IPS DF 4.7 (cell line): ENCODE results near the gene NAP1L4.
"Not testable (repeated sequence)": the region's sequence is repeated elsewhere in the genome, so short reads cannot be mapped to it uniquely, and the experiment has no call there.

Experiments
- DNase-seq: peaks from one replicate; pipeline ENCODE4 v3.0.0-alpha.2; 2013; ENCODE audit warnings: low spot score; ENCODE audit errors: extremely low read depth

NAP1L4 gene

DNA sequence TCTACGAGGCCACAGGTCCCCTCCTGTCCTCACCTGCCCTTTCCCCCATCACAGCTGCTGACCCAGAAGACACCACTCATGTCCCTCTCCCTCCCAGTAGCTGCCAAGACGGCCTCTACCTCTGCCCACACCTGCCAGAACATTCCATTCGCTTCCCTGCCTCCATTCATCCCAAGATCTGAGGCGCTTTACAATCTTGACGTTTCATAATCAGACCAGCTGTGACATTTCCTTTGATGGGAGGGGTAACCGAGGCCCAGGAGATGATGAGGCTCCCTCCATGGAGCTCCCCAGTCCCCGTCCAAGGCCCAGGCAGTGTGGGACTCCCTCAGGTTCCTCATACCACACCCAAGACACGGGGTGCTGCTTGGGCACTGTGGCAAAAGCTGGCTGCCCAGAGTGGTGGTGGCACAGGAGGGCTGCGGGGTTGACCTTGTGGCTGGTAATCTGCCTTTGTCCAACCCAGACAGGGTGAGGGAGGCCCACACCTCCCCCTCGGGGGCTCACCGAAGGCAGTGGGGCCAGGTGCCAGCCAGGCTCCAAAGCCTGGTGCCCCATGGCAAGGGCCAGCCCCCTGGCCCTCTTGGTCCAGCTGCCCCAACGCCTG is 80.2 kb downstream of the NAP1L4 start:
- DNase-seq = no peak

DNA sequence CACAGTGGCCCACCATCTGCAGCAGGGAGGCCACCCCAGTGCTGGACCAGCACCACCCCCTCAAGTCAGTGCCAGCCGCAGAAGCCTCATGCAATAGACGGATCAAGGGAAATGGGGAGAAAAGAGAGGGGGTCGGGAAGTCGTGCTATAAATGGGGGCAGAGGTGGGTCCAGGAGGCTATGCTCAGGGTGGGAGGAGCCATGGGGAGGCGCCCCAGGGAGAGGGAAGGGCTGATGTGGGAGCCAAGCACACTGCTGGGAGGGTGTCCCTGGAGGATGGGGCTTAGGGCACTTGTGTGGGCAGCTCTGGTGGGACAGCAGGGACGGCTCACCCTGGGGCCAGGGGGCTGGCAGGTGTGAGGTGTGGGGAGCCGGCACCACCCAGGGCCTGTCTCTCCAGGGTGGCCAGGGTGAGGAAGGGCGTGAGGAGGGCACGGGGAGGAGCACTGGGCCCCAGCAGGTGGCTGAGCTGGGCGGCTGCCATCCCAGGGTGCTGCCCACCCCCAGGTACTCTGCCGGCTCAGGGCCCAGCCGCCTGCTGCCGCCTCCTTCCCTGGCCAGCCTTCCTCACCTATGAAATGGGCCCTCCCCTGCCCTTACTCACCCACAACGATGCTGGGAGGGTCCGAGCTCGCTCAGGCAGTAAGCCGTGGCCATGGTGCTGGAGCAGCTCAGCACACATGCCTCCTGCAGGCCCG is 80.9 kb downstream of the NAP1L4 start:
- no peak for DNase-seq

DNA sequence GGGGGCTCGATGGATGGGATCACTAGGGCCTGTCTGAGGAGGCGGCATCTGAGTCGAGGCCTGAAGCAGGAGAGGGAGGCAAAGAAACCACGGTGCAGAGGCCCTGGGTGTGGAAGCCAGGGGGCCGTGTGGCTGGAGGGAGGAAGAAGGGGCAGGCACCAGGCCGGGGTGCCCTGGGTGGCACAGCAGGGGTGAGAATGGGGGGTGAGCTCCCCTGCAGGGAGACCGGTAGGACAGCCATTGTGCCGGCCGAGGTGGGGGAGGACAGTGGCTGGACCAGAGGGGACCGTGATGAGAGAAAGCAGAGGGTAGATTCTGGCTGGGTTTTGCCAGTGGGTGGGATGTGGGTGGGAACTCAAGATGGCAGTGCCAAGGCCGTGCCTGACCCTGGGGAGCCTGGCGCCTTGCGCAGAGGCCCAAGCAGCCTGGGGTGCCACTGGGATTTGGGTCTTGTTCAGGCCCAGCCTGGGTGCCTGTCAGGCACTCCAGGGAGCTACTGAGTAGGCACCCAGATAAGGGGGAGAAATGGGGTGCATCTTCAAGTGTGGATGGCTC is 81.7 kb downstream of the NAP1L4 start:
- DNase-seq = no peak

DNA sequence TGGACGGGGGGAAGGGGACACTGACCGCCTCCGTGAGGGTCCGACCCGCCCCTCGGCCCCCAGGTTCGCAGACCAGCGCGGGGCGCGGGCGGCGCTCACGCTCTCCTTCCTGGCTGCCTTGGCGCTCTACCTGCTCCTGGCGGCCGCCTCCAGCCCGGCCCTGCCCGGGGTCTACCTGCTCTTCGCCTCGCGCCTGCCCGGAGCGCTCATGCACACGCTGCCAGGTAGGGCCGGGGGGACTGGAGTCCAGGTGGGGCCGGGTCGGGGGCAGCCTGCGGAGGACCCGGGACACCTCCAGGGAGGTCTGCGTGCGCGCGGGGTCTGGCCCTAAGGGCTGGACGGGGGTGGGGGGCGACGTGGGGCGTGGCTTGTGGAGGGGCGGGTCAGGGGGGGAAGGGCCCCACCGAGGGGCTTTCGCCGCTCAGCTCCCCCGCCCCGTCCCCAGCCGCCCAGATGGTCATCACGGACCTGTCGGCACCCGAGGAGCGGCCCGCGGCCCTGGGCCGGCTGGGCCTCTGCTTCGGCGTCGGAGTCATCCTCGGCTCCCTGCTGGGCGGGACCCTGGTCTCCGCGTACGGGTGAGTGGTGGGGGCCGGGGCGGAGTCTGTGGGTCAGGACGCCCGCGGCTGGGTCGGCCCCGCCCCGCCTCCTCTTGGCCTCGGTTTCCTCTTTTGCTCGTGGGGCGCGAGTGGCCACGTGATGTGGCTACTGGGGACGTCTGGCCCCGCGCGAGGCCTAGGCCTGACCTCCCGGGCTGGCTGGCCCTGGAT is 82.8 kb downstream of the NAP1L4 start:
- DNase-seq = no peak

DNA sequence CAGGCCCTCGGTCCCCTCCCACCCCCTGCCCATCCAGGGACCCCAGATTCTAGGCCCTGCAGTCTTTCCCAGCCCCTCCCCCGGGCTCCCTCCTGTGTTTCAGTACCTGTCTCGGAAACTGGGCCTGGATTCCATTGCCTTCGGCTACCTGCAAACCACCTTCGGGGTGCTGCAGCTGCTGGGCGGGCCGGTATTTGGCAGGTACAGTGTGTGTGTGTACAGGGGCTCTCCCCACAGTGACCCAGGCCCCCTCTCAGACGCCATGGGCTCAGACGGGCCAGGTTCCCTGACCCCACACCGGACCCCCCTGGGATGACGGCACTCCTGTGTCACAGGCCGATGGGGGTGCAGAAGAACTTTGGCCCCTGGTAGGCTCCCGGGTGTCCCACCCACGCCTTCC is 84.0 kb downstream of the NAP1L4 start:
- DNase-seq = no peak

DNA sequence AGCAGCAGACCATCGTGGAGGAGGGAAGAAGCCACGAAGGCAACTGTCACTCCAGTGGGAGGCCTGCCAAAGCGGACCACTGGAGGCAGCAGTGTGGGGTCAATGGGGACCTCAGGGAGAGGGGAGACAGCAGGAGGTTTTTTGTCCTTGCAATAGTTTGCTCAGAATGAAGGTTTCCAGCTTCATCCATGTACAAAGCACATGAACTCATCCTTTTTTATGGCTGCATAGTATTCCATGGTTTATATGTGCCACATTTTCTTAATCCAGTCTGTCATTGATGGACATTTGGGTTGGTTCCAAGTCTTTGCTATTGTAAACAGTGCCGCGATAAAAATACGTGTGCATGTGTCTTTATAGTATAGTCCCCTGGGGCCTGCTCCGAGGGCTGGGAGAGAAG is 86.8 kb downstream of the NAP1L4 start:
- not testable (repeated sequence) for DNase-seq

DNA sequence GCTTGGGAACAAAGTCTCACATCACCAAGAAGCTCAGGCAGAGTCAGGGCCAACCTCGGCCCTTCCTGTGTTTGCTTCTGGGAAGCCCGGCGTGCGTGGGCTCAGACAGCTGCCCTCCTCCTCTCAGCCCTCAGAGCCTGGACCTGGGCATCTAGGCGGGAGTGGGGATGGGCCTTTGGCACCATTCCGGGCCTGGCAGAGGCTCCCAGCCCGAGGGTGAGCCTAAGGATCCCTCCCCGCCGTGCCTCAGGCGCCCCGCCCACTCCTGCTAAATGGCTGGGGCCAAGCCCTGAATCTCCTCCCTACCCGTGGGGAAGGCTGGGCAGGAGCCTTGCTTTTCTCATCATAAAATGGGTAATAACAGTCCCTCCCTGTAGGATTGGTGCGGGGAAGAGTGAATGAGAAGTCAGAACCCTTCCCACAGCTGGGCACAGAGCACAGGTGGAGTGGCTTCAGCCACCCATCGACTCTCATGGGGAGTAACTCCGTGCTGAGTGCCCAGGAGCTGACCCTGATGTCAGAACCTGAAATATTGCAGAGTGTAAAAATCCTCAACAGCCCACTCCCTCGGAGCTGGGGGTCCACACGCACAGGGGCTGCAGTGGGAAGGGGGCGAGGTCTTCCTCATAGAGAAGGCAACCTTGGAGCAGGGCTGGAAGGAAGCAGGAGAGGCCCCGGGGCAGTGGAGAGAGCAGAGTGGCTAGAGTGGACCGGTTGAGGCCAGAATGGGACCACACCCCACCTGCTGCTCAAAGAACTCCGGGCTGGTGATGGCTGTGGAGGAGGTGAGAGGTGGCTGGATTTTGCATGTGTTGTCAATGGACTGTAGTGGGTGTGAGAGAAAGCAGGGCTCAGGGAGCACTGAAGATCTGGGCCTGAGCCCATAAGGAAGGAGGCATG is 87.7 kb downstream of the NAP1L4 start:
- no peak for DNase-seq

DNA sequence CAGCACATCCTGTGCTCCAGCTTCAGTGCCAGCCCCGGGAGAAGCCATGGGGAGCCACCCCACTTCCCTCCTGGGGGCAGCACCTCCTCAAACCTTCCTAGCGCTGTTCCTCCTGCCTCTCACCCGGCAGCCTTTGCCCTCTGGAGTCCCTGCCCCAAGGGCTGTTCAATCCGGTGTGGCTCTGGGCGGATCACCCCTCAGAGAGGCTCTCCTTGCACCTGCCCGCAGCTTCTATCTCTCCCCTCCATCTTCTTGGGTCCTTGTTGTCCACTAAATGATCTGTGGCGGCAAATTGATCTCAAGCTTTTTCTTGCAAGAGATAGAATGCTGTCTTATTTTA is 88.5 kb downstream of the NAP1L4 start:
- no peak for DNase-seq

DNA sequence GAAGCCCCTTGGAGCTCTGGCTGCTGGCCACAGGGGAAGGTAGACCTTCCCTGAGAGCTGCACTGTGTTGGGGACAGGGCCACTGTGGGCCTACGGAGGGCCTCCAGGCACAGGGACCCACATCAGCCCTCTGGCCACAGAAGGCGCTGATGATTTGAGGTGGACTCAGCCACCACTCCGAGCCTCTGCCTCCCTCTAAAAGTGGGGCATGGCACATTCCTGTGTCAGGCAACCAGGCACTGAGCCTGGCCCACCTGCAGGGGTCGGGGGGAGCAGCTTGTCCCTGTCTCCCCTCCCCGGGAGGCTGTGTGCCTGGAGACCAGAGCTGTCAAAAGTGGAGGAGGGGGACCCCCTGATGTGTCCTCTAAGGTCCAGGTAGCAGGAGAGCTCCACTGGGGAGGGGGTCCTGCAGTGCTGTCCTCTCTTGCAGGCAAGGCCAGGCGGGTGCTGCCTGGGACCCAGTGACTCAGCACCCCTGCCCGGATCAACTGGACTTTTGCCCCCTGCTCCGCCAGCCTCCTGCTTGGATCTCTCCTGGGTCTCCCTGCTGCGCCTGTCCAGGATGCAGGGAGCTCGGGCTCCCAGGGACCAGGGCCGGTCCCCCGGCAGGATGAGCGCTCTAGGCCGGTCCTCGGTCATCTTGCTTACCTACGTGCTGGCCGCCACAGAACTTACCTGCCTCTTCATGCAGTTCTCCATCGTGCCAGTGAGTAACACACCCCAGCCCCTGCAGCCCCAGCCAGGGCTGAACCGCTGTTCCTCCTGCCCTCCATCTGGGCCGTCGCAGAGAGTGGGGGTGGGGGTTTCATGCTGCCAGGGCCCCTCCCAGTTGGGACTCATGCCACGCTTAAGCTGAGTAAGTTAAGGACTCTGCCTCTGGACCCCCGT is 89.1 kb downstream of the NAP1L4 start:
- no peak for DNase-seq

DNA sequence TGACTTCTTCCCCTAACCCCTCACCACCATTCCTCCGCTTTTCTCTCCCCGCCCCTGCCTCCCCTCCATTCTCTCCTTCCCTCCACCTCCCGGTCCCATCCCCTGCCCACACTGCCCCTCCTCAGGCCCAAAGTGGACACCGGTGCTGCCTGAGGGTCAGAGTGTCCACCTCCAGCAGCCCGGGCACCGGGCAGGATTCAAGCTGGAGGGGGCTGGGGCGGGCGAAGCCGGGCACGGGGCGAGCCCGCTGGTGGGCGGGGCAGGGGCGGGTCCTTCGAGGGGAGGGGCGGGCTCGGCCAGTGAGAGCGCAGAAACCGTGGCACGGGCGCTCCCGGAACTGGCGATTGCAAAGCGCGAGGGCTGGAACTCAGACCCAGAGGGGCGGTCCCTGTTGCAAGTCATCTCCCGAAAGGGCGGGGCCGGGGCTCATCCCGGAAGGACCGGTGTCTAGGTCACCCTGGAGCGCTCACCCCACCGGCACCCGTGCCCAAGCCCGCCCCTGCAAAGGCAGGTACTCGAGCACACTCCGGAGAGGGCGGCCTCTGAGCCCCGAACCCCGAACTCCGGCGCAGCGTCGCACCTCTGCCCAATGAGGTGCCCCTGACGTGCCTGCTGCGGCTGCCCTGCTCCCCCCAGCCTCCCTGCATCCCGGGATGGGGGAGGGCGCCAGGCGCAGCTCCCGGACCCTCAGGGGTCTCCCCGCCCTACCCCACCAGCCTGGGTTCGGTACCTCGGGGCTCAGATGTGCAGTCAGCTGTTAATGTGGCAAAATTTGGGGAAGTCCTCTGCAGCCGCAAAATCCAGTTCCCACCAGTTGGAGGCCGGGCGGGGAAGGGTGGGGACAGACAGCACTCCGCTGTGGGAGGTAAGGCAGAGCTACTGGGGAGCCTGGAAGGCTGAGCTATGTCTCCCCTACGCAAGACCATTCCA is 90.0 kb downstream of the NAP1L4 start:
- DNase-seq = no peak

DNA sequence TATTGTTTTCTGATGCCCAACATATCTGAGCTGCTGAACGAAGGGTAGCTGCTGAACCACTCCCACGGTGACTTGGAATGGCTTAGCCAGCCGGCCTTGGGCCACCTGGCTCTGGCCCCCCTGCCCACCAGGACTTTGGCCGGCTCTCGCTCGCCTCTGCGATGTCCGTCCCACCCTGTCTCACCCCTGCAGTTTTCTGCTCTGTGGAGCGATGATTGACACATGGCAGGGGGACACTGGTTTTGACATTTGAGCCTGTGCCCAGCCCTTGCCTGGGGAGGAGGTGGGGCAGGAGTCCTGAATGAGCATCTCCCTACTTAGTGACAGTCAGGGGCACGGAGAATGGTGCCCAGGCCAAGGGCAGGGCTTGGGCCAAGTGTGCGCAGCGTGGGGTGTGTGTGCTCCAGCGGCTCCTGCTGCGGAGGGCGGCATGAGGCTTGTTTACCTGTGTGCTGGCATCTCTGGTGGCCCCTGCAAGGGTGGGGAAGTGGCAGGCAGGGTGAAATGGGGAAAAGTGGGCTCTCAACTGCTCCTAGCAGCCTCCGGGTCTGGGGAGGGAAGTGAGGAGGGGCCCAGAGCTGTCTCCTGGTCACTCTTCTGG is 90.8 kb downstream of the NAP1L4 start:
- no peak for DNase-seq

DNA sequence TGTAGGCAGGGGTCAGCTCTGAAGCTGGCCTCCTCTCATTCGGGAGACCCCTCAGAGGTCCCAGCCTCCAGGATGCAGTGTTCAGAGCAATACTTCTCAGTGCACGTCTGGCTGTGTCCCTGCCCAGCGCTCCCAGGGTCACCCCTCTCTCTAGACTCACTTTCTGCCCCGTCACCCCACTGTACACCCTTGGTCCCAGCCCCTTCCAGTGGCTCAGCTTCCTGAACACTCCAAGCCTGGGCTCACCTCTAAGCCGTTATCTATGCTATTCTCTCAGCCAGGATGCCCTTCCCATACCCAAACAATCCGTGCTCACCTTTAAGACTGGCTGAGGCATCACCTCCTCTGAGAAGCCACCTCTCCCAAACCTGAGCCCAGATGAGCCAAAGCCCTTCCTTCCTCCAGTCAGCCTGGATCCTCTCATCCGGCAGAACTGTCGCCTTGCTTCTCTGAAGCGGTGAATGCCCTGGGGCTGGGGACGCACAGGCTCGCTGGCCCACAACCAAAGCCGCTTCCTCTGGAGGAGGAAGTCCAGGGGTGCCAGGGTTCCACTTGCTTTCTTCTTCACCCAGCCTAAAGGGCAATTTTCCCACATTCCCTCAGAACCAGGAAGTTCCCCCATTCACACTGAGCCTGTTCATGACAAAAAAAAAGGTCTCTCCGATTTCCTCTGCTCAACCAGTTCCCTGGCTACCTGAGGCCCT is 92.9 kb downstream of the NAP1L4 start:
- no peak for DNase-seq

DNA sequence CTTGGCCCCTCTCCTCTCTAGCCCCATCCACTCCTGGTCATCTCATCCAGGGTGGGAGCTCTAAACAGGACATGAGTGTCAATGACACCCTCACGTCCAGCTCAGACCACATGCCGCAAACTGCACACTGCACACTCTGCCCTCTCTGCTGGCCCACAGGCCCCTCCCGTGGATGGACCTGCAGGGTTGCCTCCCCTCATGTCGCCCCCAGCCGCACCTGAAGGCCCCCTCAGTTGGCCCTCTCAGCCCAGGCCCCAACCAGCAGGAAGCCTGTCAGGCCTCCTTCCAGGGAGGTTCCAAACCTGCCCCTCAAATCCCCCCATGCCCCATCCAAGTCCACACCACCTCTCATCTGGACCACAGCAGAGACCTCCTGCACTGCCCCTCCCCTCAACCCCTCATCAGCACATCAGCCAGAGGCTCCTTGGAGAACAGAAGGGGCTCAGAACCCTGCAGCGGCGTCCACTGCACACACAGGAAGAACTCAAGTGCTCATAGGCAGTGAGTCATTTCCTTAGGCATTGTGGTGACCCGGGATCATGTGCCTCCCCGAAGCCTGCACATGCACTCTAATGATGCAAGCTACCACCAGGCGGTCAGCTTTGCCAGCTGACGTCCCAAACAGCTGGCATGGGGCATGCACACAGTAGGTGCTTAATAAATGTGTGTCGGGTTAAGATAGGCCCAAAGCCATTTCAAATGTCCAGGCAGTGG is 93.6 kb downstream of the NAP1L4 start:
- DNase-seq = no peak

DNA sequence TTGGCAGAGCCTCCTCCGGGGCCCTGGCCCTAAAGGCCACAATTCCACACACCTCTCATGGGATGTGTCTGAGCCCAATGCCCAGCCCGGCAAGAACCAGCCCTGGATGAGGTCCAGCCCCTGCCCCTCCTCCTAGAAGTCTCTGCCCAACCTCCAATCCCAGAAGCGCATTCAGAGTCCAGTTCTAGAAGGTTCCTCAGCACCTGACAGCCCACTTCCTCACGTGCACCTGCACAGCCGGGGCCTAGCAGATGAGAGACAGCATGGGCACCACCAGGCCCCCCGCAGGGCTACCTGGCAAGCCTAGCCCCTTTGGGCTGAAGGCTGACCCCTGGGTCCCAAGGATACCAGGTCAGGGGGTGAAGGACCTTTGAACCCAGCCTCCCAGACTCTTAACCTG is 95.1 kb downstream of the NAP1L4 start:
- DNase-seq = no peak

DNA sequence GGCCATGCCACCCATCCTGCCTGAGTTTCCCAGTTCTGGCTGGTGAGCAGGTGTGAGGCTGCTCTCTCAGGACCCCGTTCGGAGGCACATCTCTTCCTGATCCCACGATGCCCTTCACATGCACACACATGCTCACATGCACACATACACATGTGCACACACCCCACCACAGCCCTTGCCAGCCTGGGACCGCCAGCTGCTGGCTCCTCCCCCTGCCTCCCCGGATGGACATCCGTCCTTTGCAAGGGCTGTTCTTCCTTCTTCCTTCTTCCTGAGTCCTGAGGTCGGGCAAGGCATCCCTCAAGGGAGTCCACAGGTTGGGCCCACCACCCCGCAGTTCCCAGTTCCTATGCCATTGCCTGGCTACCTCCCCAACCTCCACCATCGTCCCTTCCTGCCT is 96.1 kb downstream of the NAP1L4 start:
- no peak for DNase-seq
